HCT116 (cell line): ENCODE measurements around the gene CCNJ. TPM values are rescaled to one million over a fixed set of nuclear protein-coding genes. Genes with fewer than 3 reads are reported as not detected.

ENCODE experiments used
- ATAC-seq: fragments of 200-7000 bp; cut with Tn5 transposase; 2 replicates; pipeline ENCODE4 v1.9.1; 2020; ENCODE audit warnings: mild to moderate bottlenecking, moderate library complexity
- BruUV-seq: library from RNA; stranded (reverse); fragments of 400-500 nt; replicated peaks from 2 replicates; lab custom pipeline; 2021; lab: Mats Ljungman, UMichigan
- CTCF ChIA-PET: fragments of 300-600 bp; sonication (Branson Sonifier 250); formaldehyde crosslinking; loops from one replicate; lab custom pipeline; 2021; ENCODE audit warnings: antibody characterized with exemption; lab: Charles Lee
- POLR2A ChIA-PET: fragments of 300-600, 350-600 bp; sonication (Branson Sonifier 250); formaldehyde crosslinking; loops from one replicate; lab custom pipeline; 2021; ENCODE audit warnings: antibody characterized with exemption; lab: Charles Lee
- RAD21 ChIA-PET, 2 experiments: fragments of 300-600 bp; sonication (Branson Sonifier 250); formaldehyde crosslinking; loops; one replicate each; lab custom pipeline; 2023; ENCODE audit warnings: low total read pairs in 2 of 2; ENCODE audit not compliant: uncharacterized antibody in 2 of 2, unreplicated experiment in 2 of 2, low non-redundant PET in 1 of 2; lab: Charles Lee
- DNase-seq: peaks from one replicate; pipeline ENCODE4 v3.0.0-alpha.2; 2010; ENCODE audit warnings: low read depth, low spot score
- H2AFZ ChIP-seq: fragments of 200-600 bp; shearing (Covaris generic), sonication (generic); 2 replicates; pipeline ENCODE4 v1.6.1; 2017; ENCODE audit warnings: low read depth, mixed run types, mixed read lengths, antibody characterized with exemption, low read length; ENCODE audit not compliant: poor library complexity, severe bottlenecking
- H3K27ac ChIP-seq: 2 replicates; pipeline ENCODE4 v1.5.1; 2012; ENCODE audit warnings: low read depth, low read length
- H3K27me3 ChIP-seq: fragments of 200-600 bp; sonication (generic); 2 replicates; pipeline ENCODE4 v1.6.1; 2016; ENCODE audit warnings: mixed run types, low read length, mixed read lengths; ENCODE audit not compliant: insufficient read depth
- H3K36me3 ChIP-seq, 2 experiments: fragments of 200-500 bp in 1 of 2; fragments of 200-600 bp in 1 of 2; sonication (Bioruptor generic) in 1 of 2; sonication (generic) in 1 of 2; 2 replicates each; pipeline versions ENCODE4 v1.5.1 to v1.6.1; 2014 to 2016; ENCODE audit warnings: low read length in 2 of 2, inconsistent platforms in 1 of 2, mixed read lengths in 1 of 2, mixed run types in 1 of 2; ENCODE audit not compliant: insufficient read depth in 2 of 2, control insufficient read depth in 1 of 2
- H3K4me1 ChIP-seq, 2 experiments: fragments of 200-600 bp in 1 of 2; sonication (generic) in 1 of 2; 2 replicates each; pipeline versions ENCODE4 v1.5.1 to v1.6.1; 2012 to 2017; ENCODE audit warnings: low read length in 2 of 2, inconsistent platforms in 1 of 2, mild to moderate bottlenecking in 1 of 2, mixed read lengths in 1 of 2, mixed run types in 1 of 2, moderate library complexity in 1 of 2; ENCODE audit not compliant: insufficient read depth in 2 of 2, control insufficient read depth in 1 of 2
- H3K4me2 ChIP-seq: fragments of 200-600 bp; sonication (generic); 2 replicates; pipeline ENCODE4 v1.6.1; 2017; ENCODE audit warnings: mixed run types, low read length, mixed read lengths
- H3K4me3 ChIP-seq, 2 experiments: fragments of 200-600 bp in 1 of 2; sonication (generic) in 1 of 2; replicated peaks in 1 of 2; 2 replicates each; pipeline ENCODE4 v1.5.1; 2011 to 2016; ENCODE audit warnings: low read length in 2 of 2, control low read depth in 1 of 2, low read depth in 1 of 2, mild to moderate bottlenecking in 1 of 2, mixed read lengths in 1 of 2, mixed run types in 1 of 2
- H3K79me2 ChIP-seq: fragments of 200-600 bp; sonication (generic); 2 replicates; pipeline ENCODE4 v1.6.1; 2017; ENCODE audit warnings: mild to moderate bottlenecking, mixed run types, low read length, moderate library complexity, mixed read lengths; ENCODE audit not compliant: insufficient read depth
- H3K9ac ChIP-seq: fragments of 200-600 bp; sonication (generic); 2 replicates; pipeline ENCODE4 v1.6.1; 2016; ENCODE audit warnings: low read length, mixed read lengths
- H3K9me2 ChIP-seq: fragments of 200-600 bp; sonication (generic), shearing (Covaris generic); 2 replicates; pipeline ENCODE4 v1.6.1; 2017; ENCODE audit warnings: mixed run types, mild to moderate bottlenecking, moderate library complexity; ENCODE audit not compliant: insufficient read depth
- H3K9me3 ChIP-seq, 2 experiments: fragments of 200-500 bp in 1 of 2; fragments of 200-600 bp in 1 of 2; sonication (Bioruptor generic) in 1 of 2; sonication (generic) in 1 of 2; 2 replicates each; pipeline ENCODE4 v1.6.1; 2014 to 2017; ENCODE audit warnings: low read length in 2 of 2, mixed read lengths in 2 of 2, inconsistent platforms in 1 of 2, low read depth in 1 of 2, mild to moderate bottlenecking in 1 of 2, mixed run types in 1 of 2, moderate library complexity in 1 of 2; ENCODE audit not compliant: control insufficient read depth in 1 of 2, insufficient read depth in 1 of 2
- H4K20me1 ChIP-seq: fragments of 200-600 bp; sonication (generic), shearing (Covaris generic); 2 replicates; pipeline ENCODE4 v1.6.1; 2017; ENCODE audit warnings: mixed run types, mild to moderate bottlenecking, moderate library complexity; ENCODE audit not compliant: insufficient read depth
- CEBPB ChIP-seq: IDR thresholded peaks from 2 replicates; pipeline ENCODE4 v1.6.1; 2012; ENCODE audit warnings: low read depth
- EZH2 ChIP-seq: fragments of 200-600 bp; sonication (generic); IDR thresholded peaks from 2 replicates; pipeline ENCODE4 v1.6.1; 2017; ENCODE audit warnings: antibody characterized with exemption, mixed run types
- FOSL1 ChIP-seq: IDR thresholded peaks from 2 replicates; pipeline ENCODE4 v1.6.1; 2012; ENCODE audit warnings: low read depth
- POLR2A ChIP-seq: IDR thresholded peaks from 2 replicates; pipeline ENCODE4 v1.7.0; 2011; ENCODE audit warnings: borderline replicate concordance; ENCODE audit not compliant: insufficient read depth, insufficient read length; ENCODE audit errors: extremely low read depth
- RAD21 ChIP-seq: IDR thresholded peaks from 2 replicates; pipeline ENCODE4 v1.6.1; 2012; ENCODE audit warnings: low read depth, mild to moderate bottlenecking
- SP1 ChIP-seq: IDR thresholded peaks from 2 replicates; pipeline ENCODE4 v1.6.1; 2012; ENCODE audit warnings: low read depth
- SRF ChIP-seq: IDR thresholded peaks from 2 replicates; pipeline ENCODE4 v1.6.1; 2012; ENCODE audit warnings: low read depth
- ZFX ChIP-seq: fragments of 450-650 bp; IDR thresholded peaks from 2 replicates; pipeline ENCODE4 v1.6.1; 2017
- ZNF274 ChIP-seq: fragments of 200-500 bp; sonication (Bioruptor generic); IDR thresholded peaks from 2 replicates; pipeline ENCODE4 v1.6.1; 2014; ENCODE audit warnings: mild to moderate bottlenecking, low read depth, low read length, inconsistent platforms
- intact Hi-C: fragments of 100-400 bp; cut with micrococcal nuclease; formaldehyde crosslinking; loops from 2 replicates; pipeline ENCODE4 v1.10.0; 2022
- total RNA-seq: library from RNA; stranded (reverse); gene quantifications from one replicate; pipeline ENCODE4 v1.2.1, GENCODE V29; 2021; ENCODE audit not compliant: unreplicated experiment
- TF ChIP-seq, protein P1 (sequence below), 3 experiments: fragments of 200-600 bp in 1 of 3; sonication (generic) in 1 of 3; IDR thresholded peaks in 2 of 3; conservative IDR thresholded peaks in 1 of 3; 2 replicates each; pipeline ENCODE4 v1.5.1; 2012 to 2017; ENCODE audit warnings: low read depth in 2 of 3, low read length in 2 of 3, antibody characterized with exemption in 1 of 3, borderline replicate concordance in 1 of 3, control low read depth in 1 of 3, mild to moderate bottlenecking in 1 of 3, mixed read lengths in 1 of 3, mixed run types in 1 of 3, moderate library complexity in 1 of 3; ENCODE audit not compliant: insufficient read depth in 1 of 3
- TF ChIP-seq, protein P2 (sequence below): IDR thresholded peaks from 2 replicates; pipeline ENCODE4 v1.6.1; 2012
- TF ChIP-seq, protein P3 (sequence below): IDR thresholded peaks from 2 replicates; pipeline ENCODE4 v1.6.1; 2012
- TF ChIP-seq, protein P4 (sequence below): IDR thresholded peaks from 2 replicates; pipeline ENCODE4 v1.6.1; 2011; ENCODE audit warnings: mild to moderate bottlenecking, low read length, moderate library complexity; ENCODE audit not compliant: insufficient replicate concordance; ENCODE audit errors: extremely low read depth

Gene CCNJ
- total RNA-seq, 1 experiment from 2014 or later, result 12.2 TPM

DNA sequence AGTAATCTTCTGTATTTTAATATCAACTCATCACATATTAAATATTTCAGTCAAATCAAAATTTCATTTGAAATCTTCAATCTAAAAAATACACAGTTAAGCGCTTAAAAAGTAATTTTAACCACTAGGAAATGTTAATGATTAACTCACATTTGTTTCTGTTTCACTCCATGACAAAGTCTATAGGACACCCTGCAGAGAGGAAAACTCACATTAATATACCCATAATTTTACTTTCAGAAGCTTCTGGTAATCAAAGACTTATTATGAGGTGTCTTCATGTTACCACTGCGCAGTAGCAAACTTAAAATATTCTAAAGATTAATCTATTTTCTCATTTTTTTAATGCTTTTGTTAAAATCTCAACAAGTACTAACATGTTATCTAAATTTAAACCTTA is 45.7 kb downstream of the CCNJ start:
- peak overlapping the region; percentile 67 for H3K4me2 ChIP-seq
- peaks cover 0 to 10% of the 10 kb centered on the region in 2 experiments; a peak in 2 of 4 replicates for H3K4me1 ChIP-seq
- BruUV-seq, result no TSS peak
- POLR2A ChIA-PET, result interaction anchor here (1.4 to 2.3 kb wide), 2 partner anchors 30 to 41 kb away, joined by 15 to 26 read pairs; partner anchors contain the start of gene ZNF518A
- no peaks in the 10 kb centered on the region for H3K9me3 ChIP-seq
- no peaks in the 10 kb centered on the region for H3K9me2 ChIP-seq
- no peak overlapping the region for H2AFZ ChIP-seq
- peak overlapping the region; percentile 87; the same call in 1 of the 2 replicates for H3K27ac ChIP-seq
- peak overlapping the region; percentile 57 to 63 for H3K4me3 ChIP-seq
- H4K20me1 ChIP-seq, result no peaks in the 10 kb centered on the region
- H3K9ac ChIP-seq, result peak overlapping the region; percentile 65
- TF ChIP-seq EZH2 (no peak), CEBPB (no peak), ZFX (no peak)
- DNase-seq (no peak), ATAC-seq (no peak)
- H3K27me3 ChIP-seq, result no peaks in the 10 kb centered on the region
- RAD21 ChIA-PET, result interaction anchor here in 1 of 2 experiments (0.6 kb wide), 1 partner anchor 742 kb away, joined by 4 read pairs; no protein-coding TSS in a partner anchor
- intact Hi-C loops, result loop anchor here (1.0 kb wide), 1 partner anchor 41 kb away; the partner anchor contains the start of gene ZNF518A
- no peaks in the 10 kb centered on the region for H3K79me2 ChIP-seq
- CTCF ChIA-PET, result interaction anchor here (1.0 kb wide), 1 partner anchor 72 kb away, joined by 4 read pairs; no protein-coding TSS in a partner anchor
- H3K36me3 ChIP-seq, result no peaks in the 10 kb centered on the region

DNA sequence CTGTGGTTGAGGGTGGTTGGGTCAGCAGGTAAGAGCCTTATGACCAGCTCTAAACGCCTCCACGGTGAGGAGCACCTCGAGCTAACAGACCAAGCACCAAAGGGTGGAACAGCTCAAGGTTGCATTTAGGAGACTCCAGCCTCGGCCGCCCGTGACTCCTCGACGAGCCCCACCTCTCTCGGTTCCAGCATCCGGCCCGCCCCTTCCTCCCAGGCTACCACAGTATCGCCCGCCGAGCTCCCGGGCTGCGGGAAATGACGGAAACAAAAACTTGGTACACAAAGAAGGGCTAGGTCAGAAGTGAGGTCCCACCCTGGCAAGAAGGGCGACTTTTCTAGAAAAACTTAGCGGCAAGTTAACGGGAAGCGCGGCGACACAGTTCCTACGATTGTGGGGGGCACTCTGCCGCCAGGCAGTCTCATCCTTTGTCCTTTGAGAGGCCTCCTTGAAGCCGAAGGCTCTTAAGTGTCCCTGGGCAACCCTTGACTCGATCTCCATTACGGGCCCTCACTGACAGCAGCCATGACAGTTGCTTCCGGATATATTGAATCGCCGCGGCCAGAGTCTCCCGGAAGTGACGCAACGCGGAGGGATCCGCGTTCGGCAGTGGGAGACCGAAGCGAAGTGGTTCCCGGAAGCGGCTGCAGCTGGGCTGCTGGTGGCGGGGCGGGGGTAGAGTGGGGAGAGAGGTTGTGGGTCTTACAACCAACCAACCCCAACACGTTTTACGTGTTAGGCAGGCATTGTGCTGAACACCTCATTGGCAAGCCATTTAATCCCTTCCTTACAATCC is 46.5 kb downstream of the CCNJ start:
- CTCF ChIA-PET, result interaction anchor here (1.0 kb wide), 1 partner anchor 73 kb away, joined by 4 read pairs; no protein-coding TSS in a partner anchor
- no peaks in the 10 kb centered on the region for H3K27me3 ChIP-seq
- H3K9ac ChIP-seq, result peak overlapping the region; percentile 65
- intact Hi-C loops, result loop anchor here (1.0 kb wide), 1 partner anchor 40 kb away; the partner anchor contains the start of gene ZNF518A
- ATAC-seq, result peak; percentile 91
- H3K79me2 ChIP-seq, result no peaks in the 10 kb centered on the region
- TSS peak; percentile 57 for BruUV-seq
- H3K4me2 ChIP-seq, result peak overlapping the region; percentile 67
- POLR2A ChIA-PET, result interaction anchor here (1.4 to 2.3 kb wide), 2 partner anchors 29 to 40 kb away, joined by 15 to 26 read pairs; partner anchors contain the start of gene ZNF518A
- H3K36me3 ChIP-seq, result no peaks in the 10 kb centered on the region
- H3K9me2 ChIP-seq, result no peaks in the 10 kb centered on the region
- RAD21 ChIA-PET, result interaction anchor here in 1 of 2 experiments (0.6 kb wide), 1 partner anchor 742 kb away, joined by 4 read pairs; no protein-coding TSS in a partner anchor
- H3K27ac ChIP-seq, result peak overlapping the region; percentile 87
- H4K20me1 ChIP-seq, result no peaks in the 10 kb centered on the region
- peaks cover 0 to 10% of the 10 kb centered on the region in 2 experiments; a peak in 2 of 4 replicates for H3K4me1 ChIP-seq
- DNase-seq, result peak; percentile 85
- no peak overlapping the region for H2AFZ ChIP-seq
- H3K4me3 ChIP-seq, result peak overlapping the region; percentile 57 to 63
- H3K9me3 ChIP-seq, result no peaks in the 10 kb centered on the region
- TF ChIP-seq EZH2 (no peak), FOSL1 (no peak), POLR2A (peak; percentile 9), SP1 (no peak; the same call in 1 of the 2 replicates), RAD21 (no peak), ZFX (no peak), ZNF274 (no peak), SRF (no peak; the same call in 1 of the 2 replicates)
- TF ChIP-seq, protein P1, sequence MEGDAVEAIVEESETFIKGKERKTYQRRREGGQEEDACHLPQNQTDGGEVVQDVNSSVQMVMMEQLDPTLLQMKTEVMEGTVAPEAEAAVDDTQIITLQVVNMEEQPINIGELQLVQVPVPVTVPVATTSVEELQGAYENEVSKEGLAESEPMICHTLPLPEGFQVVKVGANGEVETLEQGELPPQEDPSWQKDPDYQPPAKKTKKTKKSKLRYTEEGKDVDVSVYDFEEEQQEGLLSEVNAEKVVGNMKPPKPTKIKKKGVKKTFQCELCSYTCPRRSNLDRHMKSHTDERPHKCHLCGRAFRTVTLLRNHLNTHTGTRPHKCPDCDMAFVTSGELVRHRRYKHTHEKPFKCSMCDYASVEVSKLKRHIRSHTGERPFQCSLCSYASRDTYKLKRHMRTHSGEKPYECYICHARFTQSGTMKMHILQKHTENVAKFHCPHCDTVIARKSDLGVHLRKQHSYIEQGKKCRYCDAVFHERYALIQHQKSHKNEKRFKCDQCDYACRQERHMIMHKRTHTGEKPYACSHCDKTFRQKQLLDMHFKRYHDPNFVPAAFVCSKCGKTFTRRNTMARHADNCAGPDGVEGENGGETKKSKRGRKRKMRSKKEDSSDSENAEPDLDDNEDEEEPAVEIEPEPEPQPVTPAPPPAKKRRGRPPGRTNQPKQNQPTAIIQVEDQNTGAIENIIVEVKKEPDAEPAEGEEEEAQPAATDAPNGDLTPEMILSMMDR (IDR thresholded peaks at IDR 0.05 in 2 of 3, conservative IDR thresholded peaks at IDR 0.05 in 1 of 3; ENCODE audit: borderline replicate concordance in 1 of 3, insufficient read depth in 1 of 3, low read depth in 2 of 3, low read length in 2 of 3), result no peak
- TF ChIP-seq, protein P2, sequence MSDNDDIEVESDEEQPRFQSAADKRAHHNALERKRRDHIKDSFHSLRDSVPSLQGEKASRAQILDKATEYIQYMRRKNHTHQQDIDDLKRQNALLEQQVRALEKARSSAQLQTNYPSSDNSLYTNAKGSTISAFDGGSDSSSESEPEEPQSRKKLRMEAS, result peak; percentile 66; the same call in 1 of the 2 replicates
- TF ChIP-seq, protein P3, sequence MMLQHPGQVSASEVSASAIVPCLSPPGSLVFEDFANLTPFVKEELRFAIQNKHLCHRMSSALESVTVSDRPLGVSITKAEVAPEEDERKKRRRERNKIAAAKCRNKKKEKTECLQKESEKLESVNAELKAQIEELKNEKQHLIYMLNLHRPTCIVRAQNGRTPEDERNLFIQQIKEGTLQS, result no peak
- TF ChIP-seq, protein P4, sequence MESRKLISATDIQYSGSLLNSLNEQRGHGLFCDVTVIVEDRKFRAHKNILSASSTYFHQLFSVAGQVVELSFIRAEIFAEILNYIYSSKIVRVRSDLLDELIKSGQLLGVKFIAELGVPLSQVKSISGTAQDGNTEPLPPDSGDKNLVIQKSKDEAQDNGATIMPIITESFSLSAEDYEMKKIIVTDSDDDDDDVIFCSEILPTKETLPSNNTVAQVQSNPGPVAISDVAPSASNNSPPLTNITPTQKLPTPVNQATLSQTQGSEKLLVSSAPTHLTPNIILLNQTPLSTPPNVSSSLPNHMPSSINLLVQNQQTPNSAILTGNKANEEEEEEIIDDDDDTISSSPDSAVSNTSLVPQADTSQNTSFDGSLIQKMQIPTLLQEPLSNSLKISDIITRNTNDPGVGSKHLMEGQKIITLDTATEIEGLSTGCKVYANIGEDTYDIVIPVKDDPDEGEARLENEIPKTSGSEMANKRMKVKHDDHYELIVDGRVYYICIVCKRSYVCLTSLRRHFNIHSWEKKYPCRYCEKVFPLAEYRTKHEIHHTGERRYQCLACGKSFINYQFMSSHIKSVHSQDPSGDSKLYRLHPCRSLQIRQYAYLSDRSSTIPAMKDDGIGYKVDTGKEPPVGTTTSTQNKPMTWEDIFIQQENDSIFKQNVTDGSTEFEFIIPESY, result no peak
